ENCODE measurements around the gene YIPF3. TPM values are rescaled to one million over a fixed set of nuclear protein-coding genes. Genes with fewer than 3 reads are reported as not detected.
A peak's percentile ranks its signal among the peaks of the same experiment; 100 is the strongest.

The YIPF3 gene
- polyA plus RNA-seq, 6 donors from 2014 or later = 72.5 to 97.5 (median 89.9) TPM

DNA sequence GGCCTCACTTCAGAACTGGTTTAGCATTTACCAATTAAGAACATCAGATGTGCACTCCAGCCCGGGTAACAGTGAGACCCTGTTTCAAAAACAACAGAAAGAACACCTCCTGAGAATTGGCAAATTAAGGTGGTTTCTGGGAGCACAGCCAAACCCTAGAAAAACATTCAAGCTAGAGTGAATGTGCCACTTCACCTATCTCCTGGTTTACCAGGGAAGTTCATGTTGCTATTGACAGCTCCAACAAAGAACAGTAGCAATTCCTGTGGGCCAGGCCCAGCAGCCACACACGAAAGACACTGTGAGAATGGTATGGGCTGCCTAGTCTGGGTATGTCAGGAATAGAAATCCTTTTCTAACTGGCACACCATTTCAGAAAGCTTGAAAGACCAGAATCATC, 5.1 kb upstream of the YIPF3 start:
- Mint-ChIP-seq H3K27ac (no peak overlapping the region), H3K36me3 (peaks cover 15 to 17% of the 10 kb centered on the region in 2 donors), H3K9me3 (no peaks in the 10 kb centered on the region), H3K4me1 (peaks cover 0 to 5% (median 0%) of the 10 kb centered on the region in 3 donors), H3K4me3 (peak overlapping the region in 1 of 8 donors; percentile 53), H3K27me3 (no peaks in the 10 kb centered on the region)
- no peak for DNase-seq
- ATAC-seq (ENCODE audit: low read depth in 2 of 2) = no peak

DNA sequence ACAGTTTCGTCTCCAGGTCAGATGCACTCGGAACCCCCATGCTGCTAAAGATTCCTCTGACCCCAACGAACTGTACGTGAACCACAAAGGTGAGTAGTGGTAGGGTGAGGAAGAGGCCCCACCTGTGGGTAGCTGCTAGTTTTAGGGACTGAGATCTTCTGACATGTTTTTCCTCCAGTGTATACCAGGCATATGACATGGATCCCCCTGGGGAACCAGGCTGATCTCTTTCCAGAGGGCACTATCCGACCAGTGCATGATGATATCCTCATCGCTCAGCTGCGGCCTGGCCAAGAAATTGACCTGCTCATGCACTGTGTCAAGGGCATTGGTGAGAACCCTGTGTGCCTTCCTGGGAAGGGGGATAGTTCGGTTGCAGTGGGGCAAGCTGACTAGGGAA, 3.4 kb upstream of the YIPF3 start:
- H3K4me1 Mint-ChIP-seq = peaks cover 13% of the 10 kb centered on the region in 3 donors
- no peak for DNase-seq
- H3K9me3 Mint-ChIP-seq = no peaks in the 10 kb centered on the region
- H3K27ac Mint-ChIP-seq = peak overlapping the region in 1 of 6 donors; percentile 15
- H3K36me3 Mint-ChIP-seq = peaks cover 5 to 12% of the 10 kb centered on the region in 2 donors
- peak overlapping the region in 1 of 8 donors; percentile 20 for H3K4me3 Mint-ChIP-seq
- no peaks in the 10 kb centered on the region for H3K27me3 Mint-ChIP-seq
- ATAC-seq (ENCODE audit: low read depth in 2 of 2) = no peak

DNA sequence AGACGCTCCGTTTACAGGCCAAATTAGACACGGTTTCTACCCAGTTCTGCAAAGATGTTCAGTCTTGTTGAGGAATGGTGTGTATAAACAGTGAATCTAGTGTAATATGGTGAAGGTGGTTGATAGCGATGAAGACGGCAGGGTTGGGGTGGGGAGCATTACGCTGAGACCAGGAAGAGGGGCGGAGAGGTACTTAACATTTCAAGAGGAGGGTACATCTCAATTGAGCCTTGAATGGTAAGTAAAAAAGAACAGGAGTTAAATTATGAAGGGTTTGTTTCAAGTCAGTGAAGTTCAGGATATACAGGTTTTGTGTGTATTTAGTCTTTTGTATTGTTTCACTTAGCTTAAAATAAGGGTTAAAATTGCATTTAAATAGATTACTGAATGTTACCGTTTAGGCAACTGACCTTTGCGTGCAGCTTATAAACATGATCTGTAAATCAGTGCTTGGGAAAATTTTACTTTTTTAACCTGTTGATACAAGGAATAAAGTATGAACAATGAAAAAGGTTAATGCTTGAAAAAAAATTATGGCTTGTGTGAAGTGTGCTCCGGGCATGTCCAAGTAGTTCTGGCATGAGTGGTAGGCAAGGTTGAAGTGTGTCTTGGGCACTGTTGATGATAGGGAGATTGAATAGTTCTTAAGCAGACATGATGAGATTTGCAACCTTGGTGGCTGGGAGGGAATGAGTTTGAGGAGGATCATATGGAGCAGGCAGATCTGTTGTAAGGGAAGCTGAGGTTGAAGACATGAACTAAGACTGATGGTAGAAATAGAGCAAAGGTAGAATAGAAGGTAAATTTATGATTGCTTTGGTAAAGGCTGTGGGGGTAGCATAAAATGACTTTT, 1.0 kb upstream of the YIPF3 start:
- no peak overlapping the region for H3K27ac Mint-ChIP-seq
- peak in 1 of 2 donors; percentile 0 for ATAC-seq (ENCODE audit: low read depth in 2 of 2)
- no peaks in the 10 kb centered on the region for H3K9me3 Mint-ChIP-seq
- peaks cover 19 to 29% (median 22%) of the 10 kb centered on the region in 3 donors for H3K4me1 Mint-ChIP-seq
- no peaks in the 10 kb centered on the region for H3K27me3 Mint-ChIP-seq
- DNase-seq = no peak
- peaks cover 0 to 19% of the 10 kb centered on the region in 2 donors for H3K36me3 Mint-ChIP-seq
- H3K4me3 Mint-ChIP-seq = no peak overlapping the region

DNA sequence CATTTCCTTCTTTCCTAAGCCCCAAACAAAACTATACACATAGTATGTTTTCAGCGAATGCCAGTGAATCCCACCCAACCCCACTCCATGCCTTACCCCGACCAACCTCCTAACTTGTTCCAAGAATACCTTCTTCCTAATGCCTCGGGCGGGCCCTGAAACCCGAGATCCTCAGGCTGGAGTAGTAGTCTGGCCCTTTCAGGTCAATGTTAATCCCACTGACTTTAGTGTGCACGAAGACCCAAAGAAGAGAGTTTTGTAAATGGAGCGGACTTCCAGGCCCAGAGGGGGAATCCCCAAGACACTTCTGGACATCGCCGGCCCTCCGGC, 394 bp downstream of the YIPF3 start:
- ATAC-seq (ENCODE audit: low read depth in 2 of 2) = peak; percentile 1

DNA sequence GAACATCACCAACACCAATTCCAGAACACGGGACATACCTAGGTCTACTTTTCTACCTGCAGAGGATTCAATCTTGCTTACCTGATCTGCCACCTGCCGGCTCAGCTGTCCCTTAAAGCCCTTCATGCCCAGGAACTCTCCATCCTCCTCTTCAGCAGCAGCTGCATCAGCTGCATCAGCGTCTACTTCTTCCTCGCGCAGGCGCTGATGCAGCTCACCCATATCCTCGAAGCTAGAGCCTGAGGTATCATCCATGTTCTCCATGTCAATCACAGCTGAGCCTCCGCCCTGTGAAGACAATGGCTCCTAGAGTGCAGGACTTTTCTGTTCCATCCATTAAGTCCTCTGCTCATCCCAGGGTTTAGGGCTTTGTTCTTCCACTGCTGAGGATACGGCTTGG, 918 bp downstream of the YIPF3 start:
- Mint-ChIP-seq H3K4me1 (peaks cover 26 to 36% (median 31%) of the 10 kb centered on the region in 3 donors), H3K4me3 (no peak overlapping the region), H3K9me3 (no peaks in the 10 kb centered on the region), H3K36me3 (peaks cover 0 to 23% of the 10 kb centered on the region in 2 donors), H3K27me3 (no peaks in the 10 kb centered on the region), H3K27ac (peak overlapping the region in 1 of 6 donors; percentile 10)
- no peak for ATAC-seq (ENCODE audit: low read depth in 2 of 2)
- DNase-seq = no peak

More for the DNA sequence above, 394 bp downstream of the YIPF3 start:
- Mint-ChIP-seq H3K27ac (no peak overlapping the region), H3K36me3 (peaks cover 0 to 23% of the 10 kb centered on the region in 2 donors), H3K4me1 (peaks cover 26 to 35% (median 30%) of the 10 kb centered on the region in 3 donors), H3K9me3 (no peaks in the 10 kb centered on the region), H3K4me3 (no peak overlapping the region), H3K27me3 (no peaks in the 10 kb centered on the region)
- DNase-seq = no peak

DNA sequence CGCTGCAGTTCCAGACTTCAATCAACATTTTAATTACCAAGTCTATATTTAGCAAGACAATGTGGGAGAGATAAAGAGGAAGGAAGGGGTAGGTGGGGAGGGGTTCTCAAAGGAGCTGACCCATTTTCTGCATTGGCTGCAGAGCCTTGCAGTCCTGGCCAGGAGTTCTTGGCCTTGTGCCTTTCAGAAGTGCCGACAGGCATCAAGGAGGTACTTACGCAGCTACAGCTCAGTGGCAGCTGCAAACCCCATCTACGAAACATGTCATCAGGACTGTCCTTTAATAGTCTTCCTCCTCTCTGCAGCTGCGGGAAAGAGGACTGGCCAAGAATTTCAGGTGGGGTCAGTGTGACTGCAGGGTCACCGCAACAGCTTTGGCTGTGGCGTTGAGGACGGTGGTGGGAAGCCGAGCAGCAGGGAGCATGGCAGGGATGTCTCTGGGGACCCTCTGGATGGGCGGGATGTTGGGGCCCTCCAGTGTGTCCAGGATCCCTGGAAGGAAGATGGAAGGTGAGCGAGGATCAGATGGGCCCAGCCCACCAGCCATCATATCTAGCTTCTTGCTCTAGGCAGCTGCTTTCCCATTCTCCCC, 4.8 kb downstream of the YIPF3 start:
- Mint-ChIP-seq H3K4me1 (peaks cover 40 to 56% (median 52%) of the 10 kb centered on the region in 3 donors), H3K27ac (peak overlapping the region in 1 of 6 donors; percentile 86), H3K4me3 (peak overlapping the region in 5 of 8 donors; percentile 30 to 81 (median 38)), H3K9me3 (no peaks in the 10 kb centered on the region), H3K27me3 (peaks cover 11 to 18% (median 17%) of the 10 kb centered on the region in 3 donors), H3K36me3 (peaks cover 8 to 18% of the 10 kb centered on the region in 2 donors)
- DNase-seq (no peak), ATAC-seq (ENCODE audit: low read depth in 2 of 2) (no peak)

DNA sequence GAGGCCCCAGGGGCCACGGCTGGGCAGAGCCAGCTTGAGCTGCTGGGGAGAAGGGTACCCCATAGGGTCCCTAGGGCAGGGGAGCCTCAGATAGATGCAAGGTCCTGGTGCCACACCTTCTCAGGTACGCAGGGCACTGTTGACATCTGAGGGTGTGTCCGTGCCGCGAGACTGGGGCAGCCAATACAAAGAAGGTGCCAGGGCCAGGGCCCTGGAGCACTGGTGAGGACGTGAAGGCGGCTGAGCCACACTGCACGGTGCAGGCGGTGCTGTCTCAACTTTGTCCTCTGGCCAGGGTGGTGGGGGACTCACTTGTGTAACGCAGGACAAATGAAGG, 5.9 kb downstream of the YIPF3 start:
- peak overlapping the region in 7 of 8 donors; percentile 47 to 88 (median 81) for H3K4me3 Mint-ChIP-seq
- peak overlapping the region in 4 of 6 donors; percentile 52 to 76 (median 72) for H3K27ac Mint-ChIP-seq
- peaks cover 11 to 18% (median 17%) of the 10 kb centered on the region in 3 donors for H3K27me3 Mint-ChIP-seq
- no peak for ATAC-seq (ENCODE audit: low read depth in 2 of 2)
- H3K4me1 Mint-ChIP-seq = peaks cover 34 to 59% (median 51%) of the 10 kb centered on the region in 3 donors
- no peak for DNase-seq
- no peaks in the 10 kb centered on the region for H3K9me3 Mint-ChIP-seq
- H3K36me3 Mint-ChIP-seq = peaks cover 13 to 18% of the 10 kb centered on the region in 2 donors

DNA sequence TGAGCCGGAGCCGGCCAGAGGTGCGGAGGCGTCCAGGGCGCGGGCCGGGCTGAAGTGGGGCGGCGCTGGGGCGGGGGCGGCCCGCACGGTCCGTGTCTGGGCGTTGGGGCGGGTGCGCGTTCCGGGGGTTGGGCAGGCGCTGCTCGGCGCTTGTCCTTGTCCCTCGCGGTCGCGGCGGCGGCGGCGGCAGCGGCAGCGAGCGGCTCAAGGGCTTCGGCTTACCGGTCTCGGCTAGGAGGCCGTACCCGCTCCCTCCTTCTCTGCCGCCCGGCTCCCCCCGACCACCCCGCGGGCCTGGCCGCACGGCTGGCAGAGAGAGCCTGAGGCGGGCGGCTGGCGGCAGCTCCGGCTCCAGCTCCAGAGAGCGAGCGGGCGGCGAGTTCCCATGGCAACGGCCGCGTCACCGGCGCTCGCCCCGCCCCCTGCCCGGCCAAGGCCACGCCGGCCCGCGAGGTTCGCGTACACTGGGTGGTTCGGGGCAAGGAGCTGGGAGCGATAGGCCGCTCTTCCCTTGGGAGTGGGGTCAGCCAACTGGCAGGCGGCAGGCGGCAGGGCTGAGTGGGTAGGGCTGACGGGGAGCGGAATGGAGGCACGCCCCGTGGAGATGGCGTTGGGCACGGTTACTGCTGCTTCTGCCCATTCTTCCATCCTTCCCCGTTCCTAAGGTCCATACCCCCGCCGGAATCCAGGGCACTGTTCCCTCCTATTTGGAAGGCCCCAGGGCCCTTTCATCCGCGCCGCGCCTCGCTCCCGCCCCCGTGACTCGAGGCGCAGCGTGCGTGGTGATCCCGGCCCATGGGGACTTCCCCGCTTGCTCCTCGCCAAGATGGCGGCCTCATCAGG, 6.5 kb downstream of the YIPF3 start, which contains the start of gene LRRC73:
Gene LRRC73 (minus strand): TSS at position 363 of the 843 bp plus-strand sequence. CDS start 561 bp downstream, outside the sequence.
- peak within 1 kb of the TSS; percentile 76 to 93 (median 88) for H3K4me3 Mint-ChIP-seq

DNA sequence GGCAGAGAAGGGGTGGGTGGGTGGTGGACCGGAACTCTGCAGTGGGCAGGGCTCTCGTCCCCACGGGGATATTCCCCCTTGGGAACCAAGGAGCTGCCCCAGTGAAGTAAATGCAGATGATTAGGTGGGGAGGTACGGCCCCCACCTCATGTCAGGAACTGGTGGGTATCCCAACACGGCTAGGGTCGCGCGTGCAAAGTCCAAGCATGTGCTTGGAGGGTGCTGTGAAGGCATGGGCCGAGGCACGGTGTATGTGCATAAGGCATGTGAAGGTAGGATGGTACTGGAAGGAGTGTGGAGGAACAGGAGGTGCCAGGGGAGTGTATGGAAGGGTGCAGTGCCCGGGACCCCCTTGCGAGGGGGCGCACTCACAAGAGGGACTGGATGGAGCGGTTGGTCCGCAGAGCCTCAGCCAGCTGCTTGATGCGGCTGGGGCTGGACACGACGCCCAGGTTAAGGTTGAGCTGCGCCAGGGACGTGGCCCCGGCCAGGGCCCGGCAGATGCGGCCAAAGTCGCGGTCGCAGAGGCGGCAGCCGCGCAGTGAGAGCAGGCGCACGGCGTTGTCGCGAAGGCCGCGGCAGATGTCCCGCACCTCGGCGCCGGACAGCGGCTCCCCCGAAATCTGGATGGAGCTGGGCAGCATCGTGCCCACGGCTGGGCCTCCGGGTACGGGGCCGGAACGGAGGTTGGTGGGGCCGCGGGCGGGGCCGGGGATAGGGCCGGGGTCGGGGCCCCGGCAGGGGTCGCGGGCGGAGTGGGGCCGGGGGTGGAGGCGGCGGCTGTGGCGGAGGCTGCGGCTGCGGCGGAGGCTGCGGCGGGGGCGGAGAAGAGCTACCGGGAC, 7.4 kb downstream of the YIPF3 start:
- Mint-ChIP-seq H3K27ac (peak overlapping the region; percentile 31 to 84 (median 78)), H3K4me1 (peaks cover 26 to 50% (median 37%) of the 10 kb centered on the region in 3 donors), H3K9me3 (no peaks in the 10 kb centered on the region), H3K36me3 (peaks cover 13 to 14% of the 10 kb centered on the region in 2 donors), H3K27me3 (peaks cover 11 to 18% (median 17%) of the 10 kb centered on the region in 3 donors), H3K4me3 (peak overlapping the region; percentile 78 to 93 (median 88))
- no peak for DNase-seq
- ATAC-seq (ENCODE audit: low read depth in 2 of 2) = peak in 1 of 2 donors; percentile 4

More for the DNA sequence above, 6.5 kb downstream of the YIPF3 start, which contains the start of gene LRRC73:
- Mint-ChIP-seq H3K27ac (peak within 1 kb of the TSS in 5 of 6 donors; percentile 75 to 85 (median 80)), H3K36me3 (peaks cover 13 to 18% of the 10 kb centered on the region in 2 donors), H3K9me3 (no peaks in the 10 kb centered on the region), H3K27me3 (peaks cover 11 to 18% (median 17%) of the 10 kb centered on the region in 3 donors), H3K4me1 (peaks cover 28 to 53% (median 45%) of the 10 kb centered on the region in 3 donors)
- DNase-seq = peak; percentile 84
- peak; percentile 83 to 85 for ATAC-seq (ENCODE audit: low read depth in 2 of 2)

DNA sequence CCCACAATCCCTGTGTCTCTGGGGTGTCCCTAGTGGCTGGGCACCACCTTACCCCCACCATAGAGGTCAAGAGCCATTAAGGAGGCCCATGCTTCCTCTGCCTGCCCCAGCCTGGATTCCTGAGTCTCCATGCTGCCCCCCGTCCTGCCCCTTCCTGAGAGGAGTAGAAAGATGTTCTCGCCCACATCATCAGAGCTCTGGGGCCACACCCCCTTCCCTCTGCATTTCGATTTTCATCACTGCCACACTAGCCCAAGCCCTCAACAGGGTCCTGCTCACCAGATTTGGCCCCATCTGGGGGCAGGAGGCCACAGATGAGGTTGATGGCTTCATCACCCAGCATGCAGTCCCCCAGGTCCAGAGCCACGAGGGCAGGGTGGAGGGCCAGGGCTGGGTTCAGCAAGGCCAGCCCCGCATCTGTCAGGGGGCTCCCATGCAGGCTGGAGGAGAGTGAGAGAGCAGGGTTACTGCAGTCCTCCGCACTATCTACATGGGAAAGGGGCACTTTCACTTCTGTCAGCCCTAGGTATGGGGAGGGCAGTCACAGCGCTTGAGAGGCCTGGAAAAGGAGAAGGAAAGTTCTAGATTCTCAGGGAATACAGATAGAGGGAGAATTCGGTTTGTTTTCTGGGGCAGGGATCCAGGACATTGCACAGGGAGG, 8.1 kb downstream of the YIPF3 start:
- no peak for DNase-seq
- Mint-ChIP-seq H3K4me3 (peak overlapping the region; percentile 55 to 93 (median 88)), H3K27ac (peak overlapping the region in 5 of 6 donors; percentile 36 to 84 (median 80))

DNA sequence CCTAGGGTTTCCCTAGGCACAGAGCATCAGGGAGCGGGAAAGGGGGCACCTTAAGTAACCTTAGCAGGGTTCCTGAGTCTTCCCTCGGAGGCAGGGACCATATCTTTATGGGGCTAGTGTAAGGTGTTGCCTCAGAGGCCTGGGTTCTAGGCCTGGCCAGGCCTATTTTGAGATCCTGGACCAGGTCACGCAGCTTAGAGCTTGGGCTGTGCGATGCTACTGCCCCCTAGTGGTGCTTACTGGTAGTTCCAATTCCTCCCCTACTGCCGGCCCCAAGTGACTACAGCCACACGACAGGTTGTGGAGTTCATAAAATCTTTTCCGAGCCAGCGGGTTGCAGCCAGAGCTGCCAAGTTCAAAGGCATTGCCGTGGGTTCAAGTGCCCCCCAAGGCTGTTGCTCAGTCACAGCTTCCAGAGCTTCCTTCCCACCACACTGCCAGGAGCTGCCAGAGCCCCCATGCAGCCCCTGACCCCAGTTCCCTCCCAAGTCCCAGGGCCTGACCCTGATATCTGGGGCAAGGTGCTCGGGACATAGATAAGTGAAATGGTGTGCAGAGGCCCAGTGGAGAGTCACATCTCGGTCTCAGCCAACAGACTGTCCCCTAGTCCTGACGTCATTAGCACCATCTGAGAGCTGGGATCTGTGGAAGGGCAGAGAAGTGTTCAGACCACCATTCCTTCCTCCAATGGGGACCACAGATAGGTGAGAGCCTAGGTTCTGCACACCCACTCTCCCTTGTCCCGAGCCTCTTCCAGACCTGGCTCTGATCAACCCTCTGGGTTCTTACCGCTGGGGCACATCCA, 9.9 kb downstream of the YIPF3 start:
- H3K27ac Mint-ChIP-seq = peak overlapping the region in 2 of 6 donors; percentile 44 to 84
- peaks cover 11 to 18% (median 17%) of the 10 kb centered on the region in 3 donors for H3K27me3 Mint-ChIP-seq
- peak overlapping the region in 1 of 8 donors; percentile 66 for H3K4me3 Mint-ChIP-seq
- H3K36me3 Mint-ChIP-seq = peaks cover 4 to 34% of the 10 kb centered on the region in 2 donors
- peak; percentile 60 to 65 for ATAC-seq (ENCODE audit: low read depth in 2 of 2)
- H3K9me3 Mint-ChIP-seq = no peaks in the 10 kb centered on the region
- H3K4me1 Mint-ChIP-seq = peaks cover 18 to 41% (median 28%) of the 10 kb centered on the region in 3 donors
- DNase-seq = peak; percentile 74

More for the DNA sequence above, 8.1 kb downstream of the YIPF3 start:
- Mint-ChIP-seq H3K9me3 (no peaks in the 10 kb centered on the region), H3K36me3 (peaks cover 12 to 18% of the 10 kb centered on the region in 2 donors), H3K4me1 (peaks cover 26 to 49% (median 34%) of the 10 kb centered on the region in 3 donors), H3K27me3 (peaks cover 11 to 18% (median 17%) of the 10 kb centered on the region in 3 donors)
- ATAC-seq (ENCODE audit: low read depth in 2 of 2) = no peak
